IMR-90 (cell line): ENCODE measurements around the gene FBXW11. TPM values are rescaled to one million over a fixed set of nuclear protein-coding genes. Genes with fewer than 3 reads are reported as not detected.

ENCODE experiments used
- ATAC-seq: fragments of 200-7000 bp; cut with Tn5 transposase; 2 replicates; pipeline ENCODE4 v1.9.1; 2020; ENCODE audit warnings: low read depth, mild to moderate bottlenecking, moderate library complexity
- BruUV-seq: library from RNA; stranded (reverse); fragments of 400-500 nt; replicated peaks from 2 replicates; lab custom pipeline; 2021; lab: Mats Ljungman, UMichigan
- CTCF ChIA-PET: fragments of 300-600 bp; formaldehyde crosslinking; extraction: SDS; loops from one replicate; lab custom pipeline; 2021; ENCODE audit warnings: antibody characterized with exemption; lab: Yijun Ruan, JAX
- POLR2A ChIA-PET: fragments of 300-600 bp; sonication (Branson Sonifier 250); formaldehyde crosslinking; loops from one replicate; lab custom pipeline; 2022; ENCODE audit warnings: antibody characterized with exemption; ENCODE audit not compliant: unreplicated experiment; lab: Charles Lee
- DNase-seq: peaks from one replicate; pipeline ENCODE4 v3.0.0; 2013
- H2AFZ ChIP-seq: replicated peaks from 2 replicates; pipeline ENCODE3; 2013; ENCODE audit warnings: low read length, mild to moderate bottlenecking; ENCODE audit not compliant: poor library complexity
- H2AK5ac ChIP-seq: 2 replicates; pipeline ENCODE4 v1.6.1; 2013; ENCODE audit warnings: low read depth, low read length, inconsistent platforms
- H2AK9ac ChIP-seq: replicated peaks from 2 replicates; pipeline ENCODE3; 2013; ENCODE audit warnings: mild to moderate bottlenecking, low read depth, low read length, moderate library complexity; ENCODE audit not compliant: poor library complexity
- H2BK120ac ChIP-seq: 2 replicates; pipeline ENCODE4 v1.6.1; 2013; ENCODE audit warnings: low read depth, low read length, inconsistent platforms
- H2BK15ac ChIP-seq: 3 replicates; pipeline ENCODE4 v1.6.1; 2013; ENCODE audit warnings: low read depth, low read length, inconsistent platforms
- H2BK20ac ChIP-seq: 2 replicates; pipeline ENCODE4 v1.6.1; 2013; ENCODE audit warnings: low read depth, mild to moderate bottlenecking, inconsistent platforms, low read length, moderate library complexity
- H2BK5ac ChIP-seq: 2 replicates; pipeline ENCODE4 v1.6.1; 2013; ENCODE audit warnings: mild to moderate bottlenecking, low read depth, low read length, inconsistent platforms; ENCODE audit not compliant: poor library complexity, severe bottlenecking
- H3K14ac ChIP-seq: replicated peaks from 2 replicates; pipeline ENCODE4 v1.6.1; 2013; ENCODE audit warnings: low read depth, low read length, inconsistent platforms
- H3K18ac ChIP-seq: 2 replicates; pipeline ENCODE4 v1.6.1; 2013; ENCODE audit warnings: low read depth, low read length, control low read depth
- H3K23ac ChIP-seq: 2 replicates; pipeline ENCODE4 v1.6.1; 2013; ENCODE audit warnings: low read depth, low read length, inconsistent platforms
- H3K27ac ChIP-seq: 2 replicates; pipeline ENCODE4 v1.5.1; 2013; ENCODE audit warnings: mild to moderate bottlenecking, control low read depth, low read length; ENCODE audit not compliant: insufficient read depth
- H3K27me3 ChIP-seq: 2 replicates; pipeline ENCODE4 v1.6.1; 2013; ENCODE audit warnings: low read length; ENCODE audit not compliant: control insufficient read depth, insufficient read depth
- H3K36me3 ChIP-seq: 2 replicates; pipeline ENCODE4 v1.6.1; 2013; ENCODE audit warnings: low read length, mixed read lengths; ENCODE audit not compliant: control insufficient read depth, insufficient read depth
- H3K4ac ChIP-seq: 2 replicates; pipeline ENCODE4 v1.6.1; 2013; ENCODE audit warnings: low read depth, low read length, inconsistent platforms
- H3K4me1 ChIP-seq: 2 replicates; pipeline ENCODE4 v1.6.1; 2013; ENCODE audit warnings: low read length, mixed read lengths; ENCODE audit not compliant: control insufficient read depth, insufficient read depth
- H3K4me2 ChIP-seq: 2 replicates; pipeline ENCODE4 v1.6.1; 2013; ENCODE audit warnings: low read depth, mild to moderate bottlenecking, control low read depth, low read length, moderate library complexity
- H3K4me3 ChIP-seq: 2 replicates; pipeline ENCODE4 v1.5.1; 2013; ENCODE audit warnings: low read depth, mild to moderate bottlenecking, control low read depth, low read length, moderate library complexity; ENCODE audit not compliant: insufficient read depth
- H3K56ac ChIP-seq: 2 replicates; pipeline ENCODE4 v1.6.1; 2013; ENCODE audit warnings: low read length, inconsistent platforms; ENCODE audit not compliant: insufficient read depth; ENCODE audit errors: extremely low read depth
- H3K79me1 ChIP-seq, 2 experiments: 2 replicates each; pipeline ENCODE4 v1.6.1; 2013; ENCODE audit warnings: low read length in 2 of 2, inconsistent platforms in 1 of 2, low read depth in 1 of 2
- H3K9ac ChIP-seq: 2 replicates; pipeline ENCODE4 v1.6.1; 2013; ENCODE audit warnings: low read depth, low read length, control low read depth
- H3K9me1 ChIP-seq: 2 replicates; pipeline ENCODE4 v1.6.1; 2013; ENCODE audit warnings: low read length, inconsistent platforms; ENCODE audit not compliant: insufficient read depth
- H3K9me3 ChIP-seq: 2 replicates; pipeline ENCODE4 v1.6.1; 2013; ENCODE audit warnings: low read length; ENCODE audit not compliant: control insufficient read depth, insufficient read depth
- H4K20me1 ChIP-seq: 2 replicates; pipeline ENCODE4 v1.6.1; 2013; ENCODE audit warnings: low read length, inconsistent platforms; ENCODE audit not compliant: insufficient read depth
- H4K5ac ChIP-seq: 2 replicates; pipeline ENCODE4 v1.6.1; 2013; ENCODE audit warnings: mild to moderate bottlenecking, low read depth, low read length, control low read depth
- H4K8ac ChIP-seq, 2 experiments: 2 replicates each; pipeline ENCODE4 v1.6.1; 2013; ENCODE audit warnings: low read depth in 2 of 2, low read length in 2 of 2, control low read depth in 1 of 2, inconsistent platforms in 1 of 2
- H4K91ac ChIP-seq: 2 replicates; pipeline ENCODE4 v1.6.1; 2013; ENCODE audit warnings: low read depth, low read length, inconsistent platforms; ENCODE audit not compliant: insufficient read depth
- BHLHE40 ChIP-seq: fragments of 150-350 bp; IDR thresholded peaks from 2 replicates; pipeline ENCODE4 v1.6.1; 2016; ENCODE audit warnings: mild to moderate bottlenecking, low read depth, low read length
- CEBPB ChIP-seq: IDR thresholded peaks from 2 replicates; pipeline ENCODE4 v1.6.1; 2012; ENCODE audit warnings: low read depth, low read length, improper control_type of control experiment
- CHD1 ChIP-seq: IDR thresholded peaks from 2 replicates; pipeline ENCODE4 v1.6.1; 2012; ENCODE audit warnings: low read depth, low read length, improper control_type of control experiment
- FOS ChIP-seq: fragments of 150-350 bp; IDR thresholded peaks from 2 replicates; pipeline ENCODE4 v1.6.1; 2016; ENCODE audit warnings: low read depth, low read length
- MAFK ChIP-seq: IDR thresholded peaks from 2 replicates; pipeline ENCODE4 v1.6.1; 2012; ENCODE audit warnings: low read depth, low read length, improper control_type of control experiment
- MAZ ChIP-seq: IDR thresholded peaks from 2 replicates; pipeline ENCODE4 v1.6.1; 2012; ENCODE audit warnings: low read depth, mild to moderate bottlenecking, low read length, improper control_type of control experiment, moderate library complexity, borderline replicate concordance
- MXI1 ChIP-seq: IDR thresholded peaks from 2 replicates; pipeline ENCODE4 v1.6.1; 2012; ENCODE audit warnings: low read depth, mild to moderate bottlenecking, low read length, moderate library complexity, borderline replicate concordance
- NFE2L2 ChIP-seq: fragments of 150-350 bp; IDR thresholded peaks from 2 replicates; pipeline ENCODE4 v1.6.1; 2016; ENCODE audit warnings: low read depth, mild to moderate bottlenecking, low read length
- POLR2A ChIP-seq: IDR thresholded peaks from 2 replicates; pipeline ENCODE4 v1.6.1; 2012; ENCODE audit warnings: mild to moderate bottlenecking, low read depth, low read length
- RAD21 ChIP-seq: IDR thresholded peaks from 2 replicates; pipeline ENCODE4 v1.6.1; 2012; ENCODE audit warnings: low read length, improper control_type of control experiment
- RCOR1 ChIP-seq: IDR thresholded peaks from 2 replicates; pipeline ENCODE4 v1.6.1; 2012; ENCODE audit warnings: mild to moderate bottlenecking, low read length, improper control_type of control experiment; ENCODE audit not compliant: insufficient replicate concordance
- RFX5 ChIP-seq: IDR thresholded peaks from 2 replicates; pipeline ENCODE4 v1.8.0; 2012; ENCODE audit warnings: low read depth, mild to moderate bottlenecking, low read length, moderate library complexity
- SMC3 ChIP-seq: fragments of 150-350 bp; IDR thresholded peaks from 2 replicates; pipeline ENCODE4 v1.6.1; 2016; ENCODE audit warnings: low read depth, mild to moderate bottlenecking, antibody characterized with exemption, low read length, moderate library complexity
- WGBS, 2 experiments: methylation state at CpG; one replicate each; pipeline versions ENCODE4 v1.1.5 to v1.1.7; 2013; ENCODE audit warnings: missing lambda C conversion rate in 2 of 2; ENCODE audit not compliant: insufficient read length in 1 of 2; ENCODE audit errors: extremely low coverage in 2 of 2; 5-methylcytosine and 5-hydroxymethylcytosine counted together
- dilution Hi-C: fragments of 300-500 bp; cut with HindIII; formaldehyde crosslinking; loops from one replicate; pipeline ENCODE4 v1.14.3; 2018; ENCODE audit warnings: low sequenced_read_pairs; ENCODE audit not compliant: unreplicated experiment
- in situ Hi-C: fragments of 300-500 bp; cut with MboI; formaldehyde crosslinking; loops from 3 replicates; pipeline ENCODE4 v1.14.3; 2019; ENCODE audit warnings: low sequenced_read_pairs, inconsistent platforms, mixed read lengths
- intact Hi-C: fragments of 100-400 bp; cut with micrococcal nuclease; formaldehyde crosslinking; loops from 2 replicates; pipeline ENCODE4 v1.10.0; 2022
- polyA plus RNA-seq, 3 experiments: library from polyadenylated mRNA; depleted of rRNA; stranded (reverse); fragments of >200 nt; gene quantifications; 2 replicates each; pipeline ENCODE4 v1.2.3, GENCODE V29; 2012; ENCODE audit warnings: low replicate concordance in 1 of 3
- total RNA-seq: library from RNA; depleted of rRNA; stranded (reverse); fragments of >200 nt; gene quantifications from 2 replicates; pipeline ENCODE4 v1.2.3, GENCODE V29; 2012
- TF ChIP-seq, protein P1 (sequence below): fragments of 150-350 bp; IDR thresholded peaks from 2 replicates; pipeline ENCODE4 v1.6.1; 2016; ENCODE audit warnings: low read depth, mild to moderate bottlenecking, low read length, moderate library complexity, borderline replicate concordance
- TF ChIP-seq, protein P2 (sequence below): conservative IDR thresholded peaks from 2 replicates; pipeline ENCODE4 v1.5.1; 2012; ENCODE audit warnings: mild to moderate bottlenecking, low read depth, low read length, improper control_type of control experiment
- TF ChIP-seq, protein P3 (sequence below): fragments of 150-350 bp; IDR thresholded peaks from 2 replicates; pipeline ENCODE4 v1.6.1; 2017; ENCODE audit warnings: mild to moderate bottlenecking, antibody characterized with exemption, low read length, low read depth

FBXW11 gene
- total and polyA plus RNA-seq, 2 of the 4 experiments (the other 2 are of a cell fraction): 34.3 to 97.1 TPM

- H3K9me1 ChIP-seq: 0 out of 2 replicates have a peak, but pooled peaks cover 10% of the 10 kb centered on the region
- H3K9ac ChIP-seq: no peak overlapping the region
- no peak overlapping the region for H3K4me3 ChIP-seq
- H2AK5ac ChIP-seq: no peak overlapping the region
- H2BK20ac ChIP-seq: no peak overlapping the region
- H3K27me3 ChIP-seq: no peaks in the 10 kb centered on the region
- in situ Hi-C loops: no loop called here
- peaks cover 3% of the 10 kb centered on the region; the same call in 1 of the 2 replicates for H3K36me3 ChIP-seq
- H4K20me1 ChIP-seq: peaks cover 67% of the 10 kb centered on the region
- DNase-seq (no peak), ATAC-seq (no peak)
- no peak overlapping the region for H3K4me2 ChIP-seq
- peaks cover 5% of the 10 kb centered on the region for H3K4me1 ChIP-seq
- H3K27ac ChIP-seq: no peak overlapping the region
- H4K5ac ChIP-seq: no peak overlapping the region
- 100% methylated on average over 1 of the region's 4 CpGs; no CpG with 5 or more reads in 1 of the 2 experiments for WGBS, 2 experiments
- H4K91ac ChIP-seq: no peak overlapping the region
- H2BK5ac ChIP-seq: no peak overlapping the region
- H3K4ac ChIP-seq: no peak overlapping the region
- H3K56ac ChIP-seq: no peak overlapping the region
- H3K23ac ChIP-seq: no peak overlapping the region
- ChIA-PET POLR2A (no interaction called here), CTCF (no interaction called here)
- TF ChIP-seq, protein P1, sequence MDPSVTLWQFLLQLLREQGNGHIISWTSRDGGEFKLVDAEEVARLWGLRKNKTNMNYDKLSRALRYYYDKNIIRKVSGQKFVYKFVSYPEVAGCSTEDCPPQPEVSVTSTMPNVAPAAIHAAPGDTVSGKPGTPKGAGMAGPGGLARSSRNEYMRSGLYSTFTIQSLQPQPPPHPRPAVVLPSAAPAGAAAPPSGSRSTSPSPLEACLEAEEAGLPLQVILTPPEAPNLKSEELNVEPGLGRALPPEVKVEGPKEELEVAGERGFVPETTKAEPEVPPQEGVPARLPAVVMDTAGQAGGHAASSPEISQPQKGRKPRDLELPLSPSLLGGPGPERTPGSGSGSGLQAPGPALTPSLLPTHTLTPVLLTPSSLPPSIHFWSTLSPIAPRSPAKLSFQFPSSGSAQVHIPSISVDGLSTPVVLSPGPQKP: no peak
- no peak for TF ChIP-seq FOS
- TF ChIP-seq NFE2L2: no peak
- TF ChIP-seq POLR2A: no peak
- no peak for TF ChIP-seq CHD1
- TF ChIP-seq BHLHE40: no peak
- TF ChIP-seq RAD21: no peak
- no peak for TF ChIP-seq CEBPB
- TF ChIP-seq RCOR1: no peak
- TF ChIP-seq, protein P2, sequence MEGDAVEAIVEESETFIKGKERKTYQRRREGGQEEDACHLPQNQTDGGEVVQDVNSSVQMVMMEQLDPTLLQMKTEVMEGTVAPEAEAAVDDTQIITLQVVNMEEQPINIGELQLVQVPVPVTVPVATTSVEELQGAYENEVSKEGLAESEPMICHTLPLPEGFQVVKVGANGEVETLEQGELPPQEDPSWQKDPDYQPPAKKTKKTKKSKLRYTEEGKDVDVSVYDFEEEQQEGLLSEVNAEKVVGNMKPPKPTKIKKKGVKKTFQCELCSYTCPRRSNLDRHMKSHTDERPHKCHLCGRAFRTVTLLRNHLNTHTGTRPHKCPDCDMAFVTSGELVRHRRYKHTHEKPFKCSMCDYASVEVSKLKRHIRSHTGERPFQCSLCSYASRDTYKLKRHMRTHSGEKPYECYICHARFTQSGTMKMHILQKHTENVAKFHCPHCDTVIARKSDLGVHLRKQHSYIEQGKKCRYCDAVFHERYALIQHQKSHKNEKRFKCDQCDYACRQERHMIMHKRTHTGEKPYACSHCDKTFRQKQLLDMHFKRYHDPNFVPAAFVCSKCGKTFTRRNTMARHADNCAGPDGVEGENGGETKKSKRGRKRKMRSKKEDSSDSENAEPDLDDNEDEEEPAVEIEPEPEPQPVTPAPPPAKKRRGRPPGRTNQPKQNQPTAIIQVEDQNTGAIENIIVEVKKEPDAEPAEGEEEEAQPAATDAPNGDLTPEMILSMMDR: no peak
- TF ChIP-seq, protein P3, sequence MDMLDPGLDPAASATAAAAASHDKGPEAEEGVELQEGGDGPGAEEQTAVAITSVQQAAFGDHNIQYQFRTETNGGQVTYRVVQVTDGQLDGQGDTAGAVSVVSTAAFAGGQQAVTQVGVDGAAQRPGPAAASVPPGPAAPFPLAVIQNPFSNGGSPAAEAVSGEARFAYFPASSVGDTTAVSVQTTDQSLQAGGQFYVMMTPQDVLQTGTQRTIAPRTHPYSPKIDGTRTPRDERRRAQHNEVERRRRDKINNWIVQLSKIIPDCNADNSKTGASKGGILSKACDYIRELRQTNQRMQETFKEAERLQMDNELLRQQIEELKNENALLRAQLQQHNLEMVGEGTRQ: no peak
- TF ChIP-seq MAFK: no peak
- no peak for TF ChIP-seq SMC3
- TF ChIP-seq MXI1: no peak
- TF ChIP-seq MAZ: no peak
- TF ChIP-seq RFX5: no peak
- no TSS peak for BruUV-seq
- H2AK9ac ChIP-seq: no peak overlapping the region
- peaks cover 28 to 74% of the 10 kb centered on the region in 2 experiments for H3K79me1 ChIP-seq
- no peak overlapping the region for H3K18ac ChIP-seq
- dilution Hi-C loops: no loop called here
- H2AFZ ChIP-seq: no peak overlapping the region
- H4K8ac ChIP-seq: no peak overlapping the region
- H3K14ac ChIP-seq: no peak overlapping the region
- peaks cover 6% of the 10 kb centered on the region for H3K9me3 ChIP-seq
- intact Hi-C loops: no loop called here
- no peak overlapping the region for H2BK15ac ChIP-seq
- H2BK120ac ChIP-seq: no peak overlapping the region
These were observed 27.9 kb downstream of the FBXW11 start for GRCh38 chr5:171978519-171978918.
